SK-N-SH treated with all-trans-retinoic acid at 6 μM for 48 hours (cell line): Measurements from ENCODE around the gene FMN1.

Experiments
- ATAC-seq: fragments of 200-7000 bp; cut with Tn5 transposase; 3 replicates; pipeline ENCODE4 v1.9.1; 2020; ENCODE audit warnings: mild to moderate bottlenecking, moderate library complexity
- ARNTL ChIP-seq: fragments of 450-650 bp; formaldehyde crosslinking; IDR thresholded peaks from 2 replicates; pipeline ENCODE4 v1.5.0; 2020; ENCODE audit warnings: low read depth, mild to moderate bottlenecking, moderate library complexity, borderline replicate concordance
- CSDC2 ChIP-seq: fragments of 250-450 bp; sonication (Bioruptor Pico); IDR thresholded peaks from 2 replicates; pipeline ENCODE4 v1.5.0; 2020; ENCODE audit warnings: mild to moderate bottlenecking, moderate library complexity
- ESRRG ChIP-seq: fragments of 250-450 bp; sonication (Bioruptor Pico); IDR thresholded peaks from 2 replicates; pipeline ENCODE4 v1.6.1; 2021; ENCODE audit warnings: mild to moderate bottlenecking
- GLIS3 ChIP-seq: fragments of 250-450 bp; sonication (Bioruptor Pico); IDR thresholded peaks from 2 replicates; pipeline ENCODE4 v1.5.0; 2020; ENCODE audit warnings: mild to moderate bottlenecking, moderate library complexity
- ISL1 ChIP-seq: fragments of 250-450 bp; sonication (Bioruptor Pico); IDR thresholded peaks from 2 replicates; pipeline ENCODE4 v2.1.2; 2022; ENCODE audit warnings: mild to moderate bottlenecking, moderate library complexity
- RARB ChIP-seq: fragments of 250-450 bp; sonication (Bioruptor Pico); IDR thresholded peaks from 2 replicates; pipeline ENCODE4 v1.8.0; 2021; ENCODE audit warnings: mild to moderate bottlenecking, moderate library complexity
- SNAI2 ChIP-seq: fragments of 250-450 bp; sonication (Bioruptor Pico); IDR thresholded peaks from 2 replicates; pipeline ENCODE4 v1.5.0; 2020; ENCODE audit warnings: mild to moderate bottlenecking, moderate library complexity
- TCF4 ChIP-seq: fragments of 250-450 bp; sonication (Bioruptor Pico); IDR thresholded peaks from 2 replicates; pipeline ENCODE4 v1.8.0; 2021; ENCODE audit warnings: mild to moderate bottlenecking, moderate library complexity, borderline replicate concordance
- TOX ChIP-seq: fragments of 250-450 bp; sonication (Bioruptor Pico); IDR thresholded peaks from 2 replicates; pipeline ENCODE4 v1.8.0; 2021; ENCODE audit warnings: mild to moderate bottlenecking, moderate library complexity, borderline replicate concordance
- TSHZ2 ChIP-seq: fragments of 250-450 bp; sonication (Bioruptor Pico); IDR thresholded peaks from 2 replicates; pipeline ENCODE4 v1.5.0; 2020; ENCODE audit warnings: mild to moderate bottlenecking, moderate library complexity
- ZFP3 ChIP-seq: fragments of 250-450 bp; sonication (Bioruptor Pico); IDR thresholded peaks from 2 replicates; pipeline ENCODE4 v1.5.0; 2020; ENCODE audit warnings: mild to moderate bottlenecking, moderate library complexity
- ZFP30 ChIP-seq: fragments of 450-650 bp; formaldehyde crosslinking; IDR thresholded peaks from 2 replicates; pipeline ENCODE4 v1.5.0; 2022; ENCODE audit warnings: mild to moderate bottlenecking, moderate library complexity
- ZNF70 ChIP-seq: fragments of 450-650 bp; formaldehyde crosslinking; IDR thresholded peaks from 2 replicates; pipeline ENCODE4 v1.5.0; 2020; ENCODE audit warnings: mild to moderate bottlenecking, moderate library complexity
- ZNF8 ChIP-seq: fragments of 450-650 bp; formaldehyde crosslinking; IDR thresholded peaks from 2 replicates; pipeline ENCODE4 v1.5.0; 2020; ENCODE audit warnings: mild to moderate bottlenecking, moderate library complexity
- TF ChIP-seq, protein P1 (sequence below): fragments of 250-450 bp; sonication (Bioruptor Pico); IDR thresholded peaks from 2 replicates; pipeline ENCODE4 v1.5.1; 2021; ENCODE audit warnings: mild to moderate bottlenecking, moderate library complexity
- TF ChIP-seq, protein P2 (sequence below): fragments of 250-450 bp; sonication (Bioruptor Pico); IDR thresholded peaks from 2 replicates; pipeline ENCODE4 v1.5.1; 2020; ENCODE audit warnings: low read depth, mild to moderate bottlenecking, moderate library complexity
- TF ChIP-seq, protein P3 (sequence below): fragments of 250-450 bp; sonication (Bioruptor Pico); IDR thresholded peaks from 2 replicates; pipeline ENCODE4 v1.8.0; 2021; ENCODE audit warnings: low read depth, mild to moderate bottlenecking, moderate library complexity, borderline replicate concordance

Gene FMN1

DNA sequence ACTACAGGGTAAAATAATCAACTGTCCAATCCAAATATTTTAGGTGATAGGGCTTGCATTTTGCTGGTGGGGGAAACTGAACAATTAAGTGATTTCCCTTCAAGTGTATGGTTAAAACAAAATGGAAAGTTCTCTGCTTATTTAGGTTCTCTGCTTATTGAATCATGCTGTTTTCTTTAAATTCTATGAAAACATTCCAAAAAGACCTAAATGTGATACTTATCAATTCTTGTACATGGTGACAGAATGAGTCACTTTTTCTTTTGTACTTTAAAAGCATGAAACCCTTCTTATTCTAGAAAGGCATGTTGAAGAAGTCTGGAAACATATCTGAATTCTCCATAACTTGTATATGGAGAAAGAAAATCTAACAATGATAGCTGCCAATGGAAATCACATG, 192.6 kb downstream of the FMN1 start:
- ATAC-seq, result no peak; the same call in 2 of the 3 replicates
- TF ChIP-seq TOX (CRISPR knock-in tag) (no peak), ISL1 (CRISPR knock-in tag) (peak; percentile 72)

- ATAC-seq, result no peak
- TF ChIP-seq, protein P1, sequence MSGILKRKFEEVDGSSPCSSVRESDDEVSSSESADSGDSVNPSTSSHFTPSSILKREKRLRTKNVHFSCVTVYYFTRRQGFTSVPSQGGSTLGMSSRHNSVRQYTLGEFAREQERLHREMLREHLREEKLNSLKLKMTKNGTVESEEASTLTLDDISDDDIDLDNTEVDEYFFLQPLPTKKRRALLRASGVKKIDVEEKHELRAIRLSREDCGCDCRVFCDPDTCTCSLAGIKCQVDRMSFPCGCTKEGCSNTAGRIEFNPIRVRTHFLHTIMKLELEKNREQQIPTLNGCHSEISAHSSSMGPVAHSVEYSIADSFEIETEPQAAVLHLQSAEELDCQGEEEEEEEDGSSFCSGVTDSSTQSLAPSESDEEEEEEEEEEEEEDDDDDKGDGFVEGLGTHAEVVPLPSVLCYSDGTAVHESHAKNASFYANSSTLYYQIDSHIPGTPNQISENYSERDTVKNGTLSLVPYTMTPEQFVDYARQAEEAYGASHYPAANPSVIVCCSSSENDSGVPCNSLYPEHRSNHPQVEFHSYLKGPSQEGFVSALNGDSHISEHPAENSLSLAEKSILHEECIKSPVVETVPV (CRISPR knock-in tag), result no peak
- TF ChIP-seq TOX (CRISPR knock-in tag), result no peak
- no peak for TF ChIP-seq ZFP3 (CRISPR knock-in tag)
- no peak for TF ChIP-seq TCF4 (CRISPR knock-in tag)
- TF ChIP-seq RARB (CRISPR knock-in tag), result no peak
Observed at GRCh38 chr15:32998979-32999672, 195.4 kb downstream of the FMN1 start.

DNA sequence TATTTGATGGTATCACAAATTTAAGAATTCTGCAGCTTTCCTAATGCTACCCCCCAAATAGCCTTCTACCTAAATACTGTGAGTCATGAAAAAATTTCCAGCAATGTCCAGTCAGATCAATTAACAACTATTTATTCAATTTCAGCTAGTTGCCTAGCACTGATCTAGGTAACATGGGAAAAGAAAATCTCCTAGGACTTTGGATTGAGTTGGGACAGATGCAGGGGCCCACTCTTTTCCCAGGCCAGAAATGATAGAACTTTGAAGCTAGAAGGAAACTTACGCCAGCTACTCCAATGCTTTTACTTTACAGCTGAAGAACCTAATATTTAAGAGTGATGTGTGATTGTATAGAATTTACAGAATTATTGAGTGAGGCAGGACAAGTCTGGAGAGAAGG, 196.3 kb downstream of the FMN1 start:
- ATAC-seq, result no peak
- TF ChIP-seq ESRRG (CRISPR knock-in tag) (no peak), SNAI2 (no peak), ARNTL (CRISPR knock-in tag) (no peak), ZFP3 (CRISPR knock-in tag) (no peak), ZFP30 (CRISPR knock-in tag) (no peak), ISL1 (CRISPR knock-in tag) (no peak), TSHZ2 (no peak), GLIS3 (CRISPR knock-in tag) (no peak), ZNF70 (CRISPR knock-in tag) (no peak), ZNF8 (CRISPR knock-in tag) (no peak)
- TF ChIP-seq, protein P2, sequence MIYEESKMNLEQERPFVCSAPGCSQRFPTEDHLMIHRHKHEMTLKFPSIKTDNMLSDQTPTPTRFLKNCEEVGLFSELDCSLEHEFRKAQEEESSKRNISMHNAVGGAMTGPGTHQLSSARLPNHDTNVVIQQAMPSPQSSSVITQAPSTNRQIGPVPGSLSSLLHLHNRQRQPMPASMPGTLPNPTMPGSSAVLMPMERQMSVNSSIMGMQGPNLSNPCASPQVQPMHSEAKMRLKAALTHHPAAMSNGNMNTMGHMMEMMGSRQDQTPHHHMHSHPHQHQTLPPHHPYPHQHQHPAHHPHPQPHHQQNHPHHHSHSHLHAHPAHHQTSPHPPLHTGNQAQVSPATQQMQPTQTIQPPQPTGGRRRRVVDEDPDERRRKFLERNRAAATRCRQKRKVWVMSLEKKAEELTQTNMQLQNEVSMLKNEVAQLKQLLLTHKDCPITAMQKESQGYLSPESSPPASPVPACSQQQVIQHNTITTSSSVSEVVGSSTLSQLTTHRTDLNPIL (CRISPR knock-in tag), result no peak
- TF ChIP-seq, protein P3, sequence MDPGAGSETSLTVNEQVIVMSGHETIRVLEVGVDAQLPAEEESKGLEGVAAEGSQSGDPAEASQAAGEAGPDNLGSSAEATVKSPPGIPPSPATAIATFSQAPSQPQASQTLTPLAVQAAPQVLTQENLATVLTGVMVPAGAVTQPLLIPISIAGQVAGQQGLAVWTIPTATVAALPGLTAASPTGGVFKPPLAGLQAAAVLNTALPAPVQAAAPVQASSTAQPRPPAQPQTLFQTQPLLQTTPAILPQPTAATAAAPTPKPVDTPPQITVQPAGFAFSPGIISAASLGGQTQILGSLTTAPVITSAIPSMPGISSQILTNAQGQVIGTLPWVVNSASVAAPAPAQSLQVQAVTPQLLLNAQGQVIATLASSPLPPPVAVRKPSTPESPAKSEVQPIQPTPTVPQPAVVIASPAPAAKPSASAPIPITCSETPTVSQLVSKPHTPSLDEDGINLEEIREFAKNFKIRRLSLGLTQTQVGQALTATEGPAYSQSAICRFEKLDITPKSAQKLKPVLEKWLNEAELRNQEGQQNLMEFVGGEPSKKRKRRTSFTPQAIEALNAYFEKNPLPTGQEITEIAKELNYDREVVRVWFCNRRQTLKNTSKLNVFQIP (CRISPR knock-in tag), result no peak

- ATAC-seq, result peak; percentile 64
- TF ChIP-seq ZFP30 (CRISPR knock-in tag) (no peak), CSDC2 (CRISPR knock-in tag) (no peak), SNAI2 (no peak), ISL1 (CRISPR knock-in tag) (no peak), TOX (CRISPR knock-in tag) (no peak)
- TF ChIP-seq, protein P1 (CRISPR knock-in tag), result no peak
- TF ChIP-seq, protein P2 (CRISPR knock-in tag), result no peak
- TF ChIP-seq, protein P3 (CRISPR knock-in tag), result no peak
- TF ChIP-seq, all 23 proteins: peak for 0
Observed at GRCh38 chr15:32994810-32995424, 199.6 kb downstream of the FMN1 start.
